Stimulated activated CD4-positive, alpha-beta T cell treated with anti-CD3 and anti-CD28 coated beads, Interleukin-1b, Interleukin-23, amount 100 ng/mL, for 1 hour (primary cell): ENCODE data around the gene NME3.

ENCODE experiments used
- DNase-seq, 2 donors: peaks; one replicate each; pipeline ENCODE4 v3.0.0-alpha.2; 2020; ENCODE audit warnings: low read depth in 2 of 2

Gene NME3

GRCh38 chr16:1780677-1781072, 9.3 kb upstream of the NME3 start:
- DNase-seq: no peak

- DNase-seq: no peak
These were observed 8.7 kb upstream of the NME3 start for GRCh38 chr16:1779741-1780676.

GRCh38 chr16:1779234-1779701, 7.9 kb upstream of the NME3 start:
- no peak for DNase-seq

GRCh38 chr16:1778200-1779179, 7.1 kb upstream of the NME3 start:
- DNase-seq: no peak

- DNase-seq: no peak
These were observed 6.2 kb upstream of the NME3 start for GRCh38 chr16:1777375-1778199.

- DNase-seq: no peak
These were observed 5.6 kb upstream of the NME3 start for GRCh38 chr16:1776991-1777374.

GRCh38 chr16:1776672-1776955, 5.3 kb upstream of the NME3 start:
- no peak for DNase-seq

GRCh38 chr16:1775846-1776671, 4.7 kb upstream of the NME3 start:
- no peak for DNase-seq

GRCh38 chr16:1775006-1775845, 3.9 kb upstream of the NME3 start:
- no peak for DNase-seq

GRCh38 chr16:1774448-1774780, 3.1 kb upstream of the NME3 start:
- no peak for DNase-seq

GRCh38 chr16:1773703-1774447, 2.5 kb upstream of the NME3 start:
- no peak for DNase-seq

- DNase-seq: peak; percentile 51 to 61
These were observed 1.8 kb upstream of the NME3 start, which contains the start of gene MRPS34 for GRCh38 chr16:1772908-1773702. Gene MRPS34, minus strand, starts transcription at chr16:1773134. Its CDS starts 15 bp downstream, at chr16:1773119.

GRCh38 chr16:1772362-1772907, 1.1 kb upstream of the NME3 start, which contains the start of gene EME2:
Gene EME2, plus strand, starts transcription at chr16:1772810. Its CDS starts 418 bp downstream, at chr16:1773228.
- no peak for DNase-seq

GRCh38 chr16:1771864-1772361, 570 bp upstream of the NME3 start:
- no peak for DNase-seq

- peak in 1 of 2 donors; percentile 37 for DNase-seq
These were observed 785 bp downstream of the NME3 start for GRCh38 chr16:1770328-1771187.

GRCh38 chr16:1769402-1770300, 1.7 kb downstream of the NME3 start:
- no peak for DNase-seq
